Spleen (tissue), 11 donors: Measurements from ENCODE around the gene PRRX1. TPM values are rescaled to one million over a fixed set of nuclear protein-coding genes. Genes with fewer than 3 reads are reported as not detected.

Experiments
- DNase-seq: peaks from one replicate; pipeline ENCODE4 v3.0.0-alpha.2; 2020
- H3K27ac ChIP-seq, 8 donors: fragments of 200-600 bp; sonication (generic) in 7 of 8; 1 replicate in 4 of 8; 2 replicates in 4 of 8; pipeline versions ENCODE4 v1.5.0 to v1.8.0; 2016 to 2021; ENCODE audit warnings: inconsistent platforms in 4 of 8, mild to moderate bottlenecking in 4 of 8, moderate library complexity in 1 of 8
- H3K27me3 ChIP-seq, 7 donors: fragments of 200-600 bp; sonication (generic) in 6 of 7; replicated peaks in 1 of 7; 1 replicate in 4 of 7; 2 replicates in 3 of 7; pipeline versions ENCODE4 v1.5.0 to v1.8.0; 2016 to 2021; ENCODE audit warnings: inconsistent platforms in 3 of 7, mild to moderate bottlenecking in 1 of 7
- H3K36me3 ChIP-seq, 6 donors: fragments of 200-600 bp; sonication (generic) in 5 of 6; 1 replicate in 4 of 6; 2 replicates in 2 of 6; pipeline versions ENCODE4 v1.5.0 to v1.8.0; 2016 to 2021; ENCODE audit warnings: inconsistent platforms in 2 of 6
- H3K4me1 ChIP-seq, 6 donors: fragments of 200-600 bp; sonication (generic) in 5 of 6; 1 replicate in 3 of 6; 2 replicates in 3 of 6; pipeline versions ENCODE4 v1.5.0 to v1.8.0; 2016 to 2021; ENCODE audit warnings: inconsistent platforms in 3 of 6
- H3K4me3 ChIP-seq, 8 donors: fragments of 200-600 bp; sonication (generic) in 7 of 8; 1 replicate in 4 of 8; 2 replicates in 4 of 8; pipeline versions ENCODE4 v1.5.0 to v1.8.0; 2016 to 2021; ENCODE audit warnings: inconsistent platforms in 4 of 8, mild to moderate bottlenecking in 4 of 8, moderate library complexity in 2 of 8
- H3K9me3 ChIP-seq, 8 donors: fragments of 200-600 bp; sonication (generic) in 7 of 8; 1 replicate in 4 of 8; 2 replicates in 4 of 8; pipeline versions ENCODE4 v1.5.0 to v1.8.0; 2016 to 2021; ENCODE audit warnings: inconsistent platforms in 4 of 8
- POLR2A ChIP-seq, 3 donors: fragments of 450-650 bp; IDR thresholded peaks; one replicate each; pipeline ENCODE4 v1.5.1; 2017; ENCODE audit warnings: antibody characterized with exemption in 3 of 3, mild to moderate bottlenecking in 1 of 3
- POLR2AphosphoS5 ChIP-seq, 3 donors: sonication (generic); formaldehyde crosslinking; IDR thresholded peaks; one replicate each; pipeline ENCODE4 v1.5.1; 2017; ENCODE audit warnings: antibody characterized with exemption in 3 of 3
- WGBS, 5 donors: extraction: QIAGEN DNeasy Blood & Tissue Kit in 3 of 5; methylation state at CpG; one replicate each; pipeline versions ENCODE4 v1.1.5 to v1.1.7; 2013 to 2018; 5-methylcytosine and 5-hydroxymethylcytosine counted together
- intact Hi-C: fragments of 100-400 bp; cut with DNase I; formaldehyde crosslinking; loops from one replicate; pipeline ENCODE4 v1.15.0; 2023; ENCODE audit warnings: low total_unique reads
- polyA plus RNA-seq, 3 donors: library from polyadenylated mRNA; stranded (reverse); fragments of 200-250 nt; gene quantifications; one replicate each; pipeline ENCODE4 v1.2.1, GENCODE V29; 2013
- total RNA-seq, 7 donors: library from RNA; depleted of rRNA in 3 of 7; stranded (reverse); fragments of >200 nt in 3 of 7; fragmentation: NEBNext Ultra II Directional in 4 of 7; extraction: Animal tissue kit (Norgen Biotek cat#: 25700) in 4 of 7; gene quantifications; one replicate each; pipeline versions ENCODE4 v1.1.0 to v1.2.1, GENCODE V29; 2016 to 2021
- TF ChIP-seq, protein P1 (sequence below), 11 experiments: fragments of 200-600 bp in 7 of 11; fragments of 450-650 bp in 4 of 11; sonication (generic) in 4 of 11; IDR thresholded peaks in 8 of 11; conservative IDR thresholded peaks in 3 of 11; 1 replicate in 7 of 11; 2 replicates in 4 of 11; pipeline versions ENCODE4 v1.4.0 to v1.8.0; 2016 to 2021; ENCODE audit warnings: antibody characterized with exemption in 11 of 11, inconsistent platforms in 4 of 11, mild to moderate bottlenecking in 1 of 11
- donor health status: healthy with polysubstance abuse.
- donor health status: DM: no; HTN: no; CAD: no; lungs with moderate emphysema.
- donor health status: DM: no; HTN: no; CAD: no.
- donor health status: Bipolar disorder and iron deficiency.
- donor health status: healthy.
- donor health status: DM: no; HTN: no; CAD: no.
- donor health status: DM: yes; HTN: yes; CAD: no.

The PRRX1 gene
- total and polyA plus RNA-seq, 10 donors = 1.2 to 5.9 (median 3.1) TPM

- no peak for DNase-seq
- Histone ChIP-seq H3K27me3 (no peaks in the 10 kb centered on the region), H3K4me3 (no peak overlapping the region), H3K9me3 (no peaks in the 10 kb centered on the region), H3K27ac (no peak overlapping the region), H3K4me1 (no peaks in the 10 kb centered on the region), H3K36me3 (no peaks in the 10 kb centered on the region)
- TF ChIP-seq POLR2AphosphoS5 (IDR thresholded peaks at IDR 0.05) = no peak
- TF ChIP-seq, protein P1, sequence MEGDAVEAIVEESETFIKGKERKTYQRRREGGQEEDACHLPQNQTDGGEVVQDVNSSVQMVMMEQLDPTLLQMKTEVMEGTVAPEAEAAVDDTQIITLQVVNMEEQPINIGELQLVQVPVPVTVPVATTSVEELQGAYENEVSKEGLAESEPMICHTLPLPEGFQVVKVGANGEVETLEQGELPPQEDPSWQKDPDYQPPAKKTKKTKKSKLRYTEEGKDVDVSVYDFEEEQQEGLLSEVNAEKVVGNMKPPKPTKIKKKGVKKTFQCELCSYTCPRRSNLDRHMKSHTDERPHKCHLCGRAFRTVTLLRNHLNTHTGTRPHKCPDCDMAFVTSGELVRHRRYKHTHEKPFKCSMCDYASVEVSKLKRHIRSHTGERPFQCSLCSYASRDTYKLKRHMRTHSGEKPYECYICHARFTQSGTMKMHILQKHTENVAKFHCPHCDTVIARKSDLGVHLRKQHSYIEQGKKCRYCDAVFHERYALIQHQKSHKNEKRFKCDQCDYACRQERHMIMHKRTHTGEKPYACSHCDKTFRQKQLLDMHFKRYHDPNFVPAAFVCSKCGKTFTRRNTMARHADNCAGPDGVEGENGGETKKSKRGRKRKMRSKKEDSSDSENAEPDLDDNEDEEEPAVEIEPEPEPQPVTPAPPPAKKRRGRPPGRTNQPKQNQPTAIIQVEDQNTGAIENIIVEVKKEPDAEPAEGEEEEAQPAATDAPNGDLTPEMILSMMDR (IDR thresholded peaks at IDR 0.05 in 8 of 11, conservative IDR thresholded peaks at IDR 0.05 in 3 of 11) = no peak
- intact Hi-C loops = no loop called here
- WGBS, 5 donors = 58 to 77% (median 74%) methylated on average over 2 of the region's 2 CpGs
Observed at GRCh38 chr1:170734412-170735175, 70.7 kb downstream of the PRRX1 start.

GRCh38 chr1:170735366-170736263, 71.7 kb downstream of the PRRX1 start:
- DNase-seq = no peak
- 63 to 78% (median 69%) methylated on average over 2 of the region's 2 CpGs for WGBS, 5 donors
- Histone ChIP-seq H3K27me3 (no peaks in the 10 kb centered on the region), H3K9me3 (peaks cover 0 to 4% (median 0%) of the 10 kb centered on the region in 8 donors), H3K4me3 (no peak overlapping the region), H3K27ac (no peak overlapping the region), H3K36me3 (no peaks in the 10 kb centered on the region), H3K4me1 (no peaks in the 10 kb centered on the region)
- TF ChIP-seq POLR2A (IDR thresholded peaks at IDR 0.05) (no peak), POLR2AphosphoS5 (IDR thresholded peaks at IDR 0.05) (no peak)
- TF ChIP-seq, protein P1 (IDR thresholded peaks at IDR 0.05 in 8 of 11, conservative IDR thresholded peaks at IDR 0.05 in 3 of 11) = no peak
- intact Hi-C loops = no loop called here

- intact Hi-C loops = no loop called here
- WGBS, 5 donors = 85 to 91% (median 86%) methylated on average over 1 of the region's 1 CpG
- no peak for DNase-seq
Observed at GRCh38 chr1:170739803-170740202, 75.9 kb downstream of the PRRX1 start.

More at GRCh38 chr1:170739803-170740202, 75.9 kb downstream of the PRRX1 start:
- H3K4me3 ChIP-seq = no peak overlapping the region
- TF ChIP-seq, protein P1 (IDR thresholded peaks at IDR 0.05 in 8 of 11, conservative IDR thresholded peaks at IDR 0.05 in 3 of 11) = no peak
- TF ChIP-seq POLR2AphosphoS5 (IDR thresholded peaks at IDR 0.05) = no peak
- TF ChIP-seq POLR2A (IDR thresholded peaks at IDR 0.05) = no peak
- no peak overlapping the region for H3K27ac ChIP-seq
- H3K36me3 ChIP-seq = no peaks in the 10 kb centered on the region
- peaks cover 0 to 21% (median 13%) of the 10 kb centered on the region in 8 donors for H3K9me3 ChIP-seq
- no peaks in the 10 kb centered on the region for H3K4me1 ChIP-seq
- no peaks in the 10 kb centered on the region for H3K27me3 ChIP-seq
